Stimulated activated CD4-positive, alpha-beta T cell treated with anti-CD3 and anti-CD28 coated beads, Interleukin-2, amount 100 ng/mL, for 48 hours (primary cell): Measurements from ENCODE around the gene PCED1B.
"Not testable (repeated sequence)": the region's sequence is repeated elsewhere in the genome, so short reads cannot be mapped to it uniquely, and the experiment has no call there.

Experiments used
- DNase-seq, 2 donors: peaks; one replicate each; pipeline ENCODE4 v3.0.0-alpha.2; 2020

Gene PCED1B

DNA sequence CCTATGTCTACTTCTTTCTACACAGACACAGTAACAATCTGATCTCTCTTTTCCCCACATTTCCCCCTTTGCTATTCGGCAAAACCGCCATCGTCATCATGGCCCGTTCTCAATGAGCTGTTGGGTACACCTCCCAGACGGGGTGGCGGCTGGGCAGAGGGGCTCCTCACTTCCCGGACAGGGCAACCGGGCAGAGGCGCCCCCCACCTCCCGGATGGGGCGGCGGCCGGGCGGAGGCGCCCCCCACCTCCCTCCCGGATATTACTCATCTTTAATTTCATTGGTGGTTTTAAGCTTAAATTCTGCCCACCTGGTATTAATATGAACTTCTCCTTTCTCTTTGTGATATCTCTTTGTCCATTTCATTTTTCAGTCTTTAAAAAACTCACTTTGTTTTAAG is 90.9 kb downstream of the PCED1B start:
- not testable (repeated sequence) for DNase-seq

DNA sequence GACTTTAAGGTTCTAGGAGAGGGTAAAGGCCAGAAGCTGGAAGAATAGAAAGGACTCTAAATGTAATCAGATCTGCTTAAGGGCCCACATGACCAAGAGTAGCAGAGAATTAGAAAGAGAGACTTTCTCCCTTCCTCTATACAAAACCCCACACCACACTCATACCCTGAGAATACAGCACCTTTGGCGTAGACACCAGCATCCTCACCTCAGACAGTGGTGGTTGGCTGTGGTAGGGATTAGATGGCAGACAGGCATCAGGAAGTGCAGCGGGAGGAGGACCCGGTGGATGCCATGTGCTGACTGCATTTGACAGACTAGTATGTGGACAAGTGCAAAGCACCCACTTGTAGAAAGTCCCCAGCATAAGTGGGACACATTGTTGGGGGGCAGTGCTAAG is 98.6 kb downstream of the PCED1B start:
- no peak for DNase-seq

DNA sequence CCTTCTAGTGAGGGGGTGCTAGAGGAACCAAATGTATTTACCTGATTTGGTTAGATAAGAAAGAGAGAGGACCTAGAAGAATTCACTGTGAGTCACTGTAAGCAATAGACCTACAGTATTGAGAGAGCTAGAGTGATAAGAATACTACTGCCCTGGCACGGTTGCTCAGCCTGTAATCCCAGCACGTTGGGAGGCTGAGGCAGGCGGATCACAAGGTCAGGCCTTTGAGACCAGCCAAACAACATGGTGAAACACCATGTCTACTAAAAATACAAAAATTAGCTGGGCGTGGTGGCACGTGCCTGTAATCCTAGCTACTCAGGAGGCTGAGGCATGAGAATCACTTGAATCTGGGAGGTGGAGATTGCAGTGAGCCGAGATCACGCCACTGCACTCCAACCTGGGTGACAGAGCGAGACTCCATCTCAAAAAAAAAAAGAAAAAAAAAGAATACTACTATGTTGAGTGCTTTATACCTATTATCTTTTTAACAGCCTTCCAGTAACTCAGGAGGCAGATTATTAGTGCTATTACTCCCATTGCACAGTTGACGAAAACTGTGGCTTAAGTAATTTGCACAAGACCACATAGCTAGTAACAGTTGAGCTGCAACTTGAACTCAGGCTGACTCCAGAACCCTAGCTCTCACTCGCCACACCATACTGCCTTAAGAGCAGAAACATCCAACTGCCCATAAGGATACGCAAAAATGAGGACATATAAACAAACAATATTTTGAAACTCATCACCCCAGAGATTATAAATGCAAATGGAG is 102.9 kb downstream of the PCED1B start:
- not testable (repeated sequence) for DNase-seq

DNA sequence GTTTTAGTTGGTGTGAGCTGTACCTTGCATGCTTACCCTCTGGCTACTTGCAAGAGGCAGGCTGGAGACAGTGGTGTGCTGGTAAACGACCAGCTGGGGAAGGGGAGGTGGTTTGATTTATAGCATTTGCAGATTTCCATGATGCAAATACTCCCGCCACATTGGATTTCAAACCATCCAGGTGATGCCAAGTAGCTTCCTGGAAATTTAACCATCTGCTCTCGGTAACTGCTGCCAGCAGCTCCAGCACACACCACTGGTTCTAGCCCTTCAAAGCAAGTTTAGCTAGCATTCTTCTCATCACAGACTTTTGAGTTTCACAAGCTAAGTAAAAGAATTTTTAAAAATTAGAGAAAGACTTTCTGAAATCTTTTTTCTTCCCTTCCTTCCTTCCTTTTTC is 104.8 kb downstream of the PCED1B start:
- no peak for DNase-seq

DNA sequence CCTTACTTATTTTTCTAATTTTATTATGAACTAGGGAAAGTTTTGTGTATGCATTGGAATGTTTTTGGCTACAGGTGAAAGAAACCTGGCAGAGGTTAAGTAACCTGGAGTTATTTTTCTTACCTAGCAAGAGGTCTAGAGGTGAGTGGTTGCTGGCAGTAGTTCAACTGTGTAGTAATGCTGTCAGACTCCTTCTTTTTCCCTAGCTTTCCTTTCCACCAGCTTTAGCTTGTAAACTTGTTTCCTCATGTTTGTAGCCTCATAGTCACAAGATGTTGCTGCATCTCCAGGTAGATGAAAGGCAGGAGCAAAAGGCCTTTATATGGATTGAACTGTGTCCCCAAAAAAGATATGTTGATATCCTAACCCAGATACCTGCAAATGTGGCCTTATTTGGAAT is 105.4 kb downstream of the PCED1B start:
- DNase-seq: no peak

DNA sequence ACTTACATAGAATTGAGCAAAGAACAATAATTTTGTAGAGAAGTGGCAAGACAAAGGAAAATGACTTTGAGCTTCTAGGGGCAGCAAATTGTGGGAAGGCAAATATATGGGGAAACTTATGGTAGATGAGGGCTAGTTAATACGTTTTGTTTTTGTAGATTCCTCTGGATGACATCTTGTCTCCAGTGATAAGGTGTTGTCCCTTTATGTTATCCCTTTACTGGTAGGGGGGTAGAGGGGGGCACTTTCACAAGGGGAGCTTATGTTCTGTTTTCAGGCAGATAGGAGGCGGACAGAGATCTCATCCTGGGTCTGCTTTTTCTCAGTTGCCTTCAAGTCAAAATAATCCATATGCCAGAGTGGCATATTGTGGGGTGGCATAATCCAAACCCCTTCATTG is 106.8 kb downstream of the PCED1B start:
- no peak for DNase-seq

DNA sequence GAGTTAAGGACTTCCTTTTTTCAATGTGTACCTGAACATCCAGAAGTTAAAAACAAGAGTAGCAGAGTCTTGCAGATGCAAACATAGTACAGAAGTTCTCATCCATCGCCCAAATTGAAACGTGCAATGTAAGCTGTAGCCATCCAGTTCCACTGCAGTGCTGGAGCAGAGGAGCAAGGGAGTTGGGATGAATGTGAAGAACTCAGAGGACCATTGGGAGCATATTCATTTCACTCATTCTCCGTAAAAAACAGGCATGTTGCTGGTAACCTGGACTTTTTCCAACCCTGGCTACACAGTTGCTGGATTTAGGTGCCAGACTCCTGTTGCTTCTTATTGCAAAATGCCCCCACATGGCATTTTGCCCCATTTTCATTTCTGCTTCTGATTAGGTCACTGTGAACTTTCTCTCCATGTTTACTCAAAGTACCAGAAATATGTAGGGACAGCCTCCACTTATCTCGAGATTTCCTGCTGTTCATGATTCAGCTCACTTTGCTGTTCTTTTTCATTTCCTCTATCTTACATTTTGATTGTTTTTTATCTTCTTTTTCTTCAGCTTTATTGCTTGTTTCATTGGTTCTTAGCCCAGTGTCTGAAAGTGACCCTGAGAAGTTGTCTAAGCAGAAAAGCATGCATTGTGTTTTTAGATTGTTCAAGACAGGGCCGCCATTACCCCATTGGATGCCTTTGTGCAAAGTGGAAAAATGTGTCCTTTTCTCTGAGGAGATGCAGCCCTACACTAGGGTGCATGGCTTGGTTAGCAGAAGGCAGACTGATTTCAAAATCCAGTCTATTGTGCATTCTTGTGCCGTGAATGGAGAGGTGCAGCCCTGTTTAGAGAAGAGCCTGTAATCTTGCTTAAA is 109.4 kb downstream of the PCED1B start:
- DNase-seq: no peak

DNA sequence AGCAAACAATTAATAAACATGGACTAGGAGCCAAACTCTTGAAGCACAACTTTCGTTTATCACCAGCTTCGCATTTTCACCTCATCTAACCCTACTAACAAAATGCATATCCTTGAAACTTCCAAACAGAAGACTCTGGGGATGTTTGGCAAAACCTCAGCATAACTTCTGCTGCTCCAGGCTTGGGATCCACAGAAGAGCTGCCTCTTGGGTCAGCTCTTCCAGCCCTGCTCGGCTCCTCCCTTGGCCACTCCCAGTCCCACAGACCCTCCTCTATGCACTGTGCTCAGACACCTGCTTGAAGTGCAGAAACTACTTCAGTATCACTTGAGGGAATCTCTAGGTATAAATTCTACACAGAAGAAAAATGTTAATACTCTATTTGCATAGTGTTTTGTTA is 110.3 kb downstream of the PCED1B start:
- no peak for DNase-seq

DNA sequence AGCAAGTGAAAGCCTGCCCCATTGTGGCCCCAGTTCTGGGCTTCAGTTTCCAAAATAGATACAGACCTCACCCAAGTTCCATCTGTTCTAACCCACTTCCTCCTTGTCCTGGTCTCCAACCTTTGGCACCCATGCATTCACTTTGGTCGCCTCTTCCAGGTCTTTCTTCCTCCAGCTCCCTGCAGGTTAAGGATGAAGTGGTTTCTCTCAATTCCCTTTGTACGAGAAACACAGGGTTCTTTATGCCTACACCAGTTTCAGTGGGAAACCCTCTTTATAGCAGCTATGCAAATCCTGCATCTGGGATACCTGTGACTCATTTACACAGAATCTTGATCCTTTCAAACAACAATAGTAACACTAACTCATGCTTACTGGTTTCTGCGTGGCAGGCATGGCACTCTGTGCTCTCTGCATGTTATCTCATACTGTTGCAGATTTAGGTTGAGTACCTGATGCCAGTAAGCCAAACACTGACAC is 110.9 kb downstream of the PCED1B start:
- DNase-seq: no peak

DNA sequence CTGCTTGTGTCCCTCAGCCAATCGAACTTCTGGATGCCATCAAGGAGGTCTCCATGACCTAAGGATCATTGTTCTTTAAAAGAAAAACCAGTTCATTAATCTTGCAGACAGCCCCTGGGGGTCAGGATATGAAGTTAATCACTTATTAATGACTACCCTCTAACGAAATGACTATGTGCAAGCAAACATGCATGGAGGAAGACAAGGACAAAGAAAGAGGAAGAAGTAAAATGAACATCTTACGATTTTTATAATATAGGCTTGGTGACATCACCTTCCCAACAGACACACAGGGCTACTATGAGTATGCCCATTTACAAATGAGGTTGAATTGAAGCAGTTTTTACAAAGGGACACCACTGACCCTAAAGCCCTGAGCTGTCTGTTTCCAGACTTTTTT is 111.5 kb downstream of the PCED1B start:
- DNase-seq: no peak

DNA sequence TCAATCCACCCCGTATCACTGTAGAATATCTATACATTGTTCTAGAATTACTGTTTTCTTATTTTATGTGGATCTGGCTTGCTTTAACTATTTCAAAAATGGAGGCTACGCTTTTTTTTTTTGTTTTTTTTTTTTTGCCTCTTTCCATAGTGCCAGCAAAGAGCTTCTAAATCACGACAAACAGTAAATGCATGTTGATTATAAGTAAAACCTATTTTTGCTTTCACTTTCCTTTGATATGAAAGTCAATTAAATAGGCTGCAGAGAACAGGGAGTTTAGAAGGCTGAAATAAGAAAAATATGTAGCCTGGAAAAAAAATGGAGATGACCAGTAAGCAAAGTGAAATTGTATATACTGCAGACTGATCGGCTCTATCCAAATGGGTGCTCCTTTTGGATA is 112.6 kb downstream of the PCED1B start:
- no peak for DNase-seq

DNA sequence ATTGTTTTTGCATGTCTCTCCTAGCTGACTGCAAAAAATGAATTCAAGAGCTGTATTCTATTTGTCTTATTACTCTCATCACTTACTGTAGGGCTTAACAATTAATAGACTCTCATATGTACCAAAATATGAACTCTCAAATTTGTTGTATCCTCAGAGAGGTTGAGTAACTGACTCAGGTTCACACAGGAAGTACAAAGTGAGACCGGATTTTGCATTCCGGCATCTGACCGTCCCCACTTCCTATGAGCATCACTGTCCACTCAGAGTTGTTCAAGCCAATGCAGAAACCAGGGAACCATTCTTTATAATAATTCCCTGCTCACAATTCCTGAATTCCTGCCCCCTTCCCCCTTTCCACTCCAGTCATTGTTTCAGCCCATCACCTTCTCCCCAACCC is 113.6 kb downstream of the PCED1B start:
- no peak for DNase-seq

DNA sequence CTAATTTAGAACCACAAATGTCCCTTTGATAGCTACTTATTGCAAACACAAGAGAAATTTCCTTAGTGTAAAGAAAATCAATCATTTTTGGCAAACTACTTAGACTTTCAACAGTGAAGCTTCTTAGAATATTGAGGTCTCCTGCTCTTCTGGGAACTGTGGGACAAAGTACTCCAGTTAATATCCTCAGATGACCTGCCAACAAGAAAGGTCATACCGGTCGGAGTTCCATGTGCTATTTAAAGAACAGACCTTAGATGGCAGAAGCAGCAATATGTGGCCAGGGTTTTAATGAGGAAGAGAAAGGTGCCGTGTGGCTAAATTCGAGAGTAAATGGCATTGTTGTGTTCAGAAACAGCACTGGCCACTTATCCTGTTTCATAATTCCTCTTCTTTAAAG is 115.1 kb downstream of the PCED1B start:
- no peak for DNase-seq

DNA sequence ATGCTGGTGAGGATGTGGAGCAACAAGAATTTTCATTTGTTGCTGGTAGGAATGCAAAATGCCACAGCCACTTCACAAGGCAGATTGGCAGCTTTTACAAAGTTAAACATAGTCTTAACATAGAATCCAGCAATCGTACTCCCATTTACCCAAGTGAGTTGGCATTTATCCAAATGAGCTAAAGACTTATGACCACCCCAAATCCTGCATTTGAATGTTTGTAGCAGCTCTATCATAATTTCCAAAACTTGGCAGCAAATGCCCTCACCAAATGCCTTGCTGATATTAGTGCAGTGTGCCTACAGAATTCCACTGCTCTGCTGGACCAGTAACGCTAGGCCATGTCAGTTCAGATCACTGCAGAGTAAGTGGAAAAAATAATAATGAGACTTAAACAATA is 121.0 kb downstream of the PCED1B start:
- no peak for DNase-seq

DNA sequence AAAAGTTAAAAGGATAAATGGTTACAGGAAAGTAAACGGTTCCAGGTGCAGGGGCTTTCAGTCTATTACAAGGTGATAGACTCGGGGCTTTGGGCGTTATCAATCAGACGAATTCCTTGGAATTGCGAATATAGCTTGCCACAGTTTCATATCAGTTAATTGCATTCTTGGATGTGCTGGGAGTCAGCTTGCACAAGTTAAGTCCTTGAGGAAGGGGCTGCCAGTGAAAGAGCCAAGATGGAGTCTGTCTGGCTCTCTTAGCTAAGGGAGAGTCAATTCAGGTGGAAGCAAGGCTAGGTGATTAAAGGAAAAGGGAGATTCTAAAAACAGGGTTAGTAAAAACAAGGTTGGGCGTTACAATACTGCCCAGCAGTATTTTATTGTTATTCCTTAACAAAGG is 121.8 kb downstream of the PCED1B start:
- not testable (repeated sequence) for DNase-seq

DNA sequence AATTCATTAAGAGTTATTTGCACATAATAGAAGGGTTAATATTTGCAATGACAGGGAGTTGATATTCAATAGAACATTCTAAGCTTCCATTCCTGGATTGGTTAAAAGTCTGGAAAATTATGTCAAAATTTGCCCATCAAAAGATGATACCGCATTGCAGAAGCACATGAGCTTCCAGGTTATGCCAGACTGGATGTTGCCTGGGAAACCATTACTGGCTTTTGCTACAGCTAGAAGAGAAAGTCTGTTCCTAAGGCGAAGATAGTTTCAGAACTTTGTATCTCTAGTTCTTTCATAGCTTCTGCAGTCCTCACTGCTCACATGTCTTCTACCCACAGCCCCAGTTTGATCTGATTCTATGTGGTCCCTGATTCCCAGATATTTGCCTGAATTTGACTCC is 122.8 kb downstream of the PCED1B start:
- no peak for DNase-seq

DNA sequence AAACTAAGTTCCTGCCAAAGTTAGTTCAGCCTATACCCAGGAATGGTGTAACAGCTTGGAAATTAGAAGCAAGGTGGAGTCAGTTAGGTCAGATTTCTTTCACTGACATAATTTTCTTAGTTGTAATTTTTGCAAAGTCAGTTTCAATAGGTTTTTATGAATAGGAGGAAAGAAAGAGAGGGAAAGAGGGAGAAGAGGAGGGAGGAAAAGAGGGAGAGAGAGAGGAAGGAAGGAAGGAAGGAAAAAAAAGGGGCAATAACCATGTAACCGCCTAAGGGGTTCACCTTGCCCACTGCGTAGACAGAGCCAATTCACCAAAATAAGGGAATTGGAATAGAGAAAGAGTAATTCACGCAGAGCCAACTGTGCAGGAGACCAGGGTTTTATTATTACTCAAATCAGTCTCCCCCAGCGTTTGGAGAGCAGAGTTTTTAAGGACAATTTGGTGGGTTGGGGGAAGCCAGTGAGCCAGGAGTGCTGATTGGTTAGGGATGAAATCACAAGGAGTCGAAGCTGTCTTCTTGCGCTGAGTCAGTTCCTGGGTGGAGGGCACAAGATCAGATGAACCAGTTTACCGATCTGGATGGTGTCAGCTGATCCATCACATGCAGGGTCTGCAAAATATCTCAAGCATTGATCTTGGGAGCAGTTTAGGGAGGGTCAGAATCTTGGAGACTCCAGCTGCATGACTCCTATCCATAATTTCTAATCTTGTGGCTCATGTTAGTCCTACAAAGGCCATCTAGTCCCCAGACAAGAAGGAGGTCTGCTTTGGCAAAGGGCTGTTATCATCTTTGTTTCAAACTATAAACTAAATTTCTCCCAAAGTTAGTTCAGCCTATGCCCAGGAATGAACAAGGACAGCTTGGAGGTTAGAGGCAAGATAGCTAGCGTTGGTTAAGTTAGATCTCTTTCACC is 126.4 kb downstream of the PCED1B start:
- no peak for DNase-seq

DNA sequence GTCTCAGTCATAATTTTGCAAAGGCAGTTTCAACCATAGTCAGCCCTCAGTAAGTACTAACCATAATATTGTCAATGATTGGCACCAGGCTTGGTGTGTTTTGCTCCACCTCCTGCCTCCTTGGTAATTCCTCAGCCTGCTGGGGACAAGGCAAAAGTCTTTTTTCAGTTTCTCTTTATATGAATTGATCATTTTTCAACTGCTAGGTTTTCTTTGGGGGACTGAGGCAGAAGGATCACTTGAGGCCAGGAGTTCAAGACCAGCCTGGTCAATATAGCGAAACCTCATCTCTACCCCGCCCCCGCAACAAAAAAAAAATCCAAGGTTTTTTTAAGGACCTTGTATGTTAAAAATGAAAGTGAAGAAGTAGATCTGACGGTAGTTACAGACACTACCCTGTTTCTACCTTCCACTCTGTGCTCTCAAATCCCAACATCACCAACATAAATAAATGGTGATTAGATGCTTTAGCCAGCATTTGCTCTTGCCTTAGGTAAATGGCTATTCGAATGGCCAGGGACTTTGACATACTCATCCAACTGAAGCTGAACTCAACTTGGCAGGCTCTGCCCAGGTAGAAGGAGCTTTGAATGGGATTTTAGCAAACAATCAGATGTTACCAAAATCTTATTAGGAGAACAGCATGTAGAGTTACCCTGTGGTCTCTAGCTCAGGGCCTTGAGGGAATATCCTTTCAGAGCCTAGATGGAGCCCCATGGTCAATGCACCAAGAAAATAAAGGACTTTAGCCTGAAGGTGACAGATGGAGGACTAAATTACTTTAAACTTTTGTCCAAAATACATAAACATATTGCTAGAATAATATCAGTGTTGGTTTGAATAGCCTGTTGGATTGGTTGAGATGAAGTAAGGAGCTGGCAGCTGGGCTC is 127.3 kb downstream of the PCED1B start:
- DNase-seq: no peak

DNA sequence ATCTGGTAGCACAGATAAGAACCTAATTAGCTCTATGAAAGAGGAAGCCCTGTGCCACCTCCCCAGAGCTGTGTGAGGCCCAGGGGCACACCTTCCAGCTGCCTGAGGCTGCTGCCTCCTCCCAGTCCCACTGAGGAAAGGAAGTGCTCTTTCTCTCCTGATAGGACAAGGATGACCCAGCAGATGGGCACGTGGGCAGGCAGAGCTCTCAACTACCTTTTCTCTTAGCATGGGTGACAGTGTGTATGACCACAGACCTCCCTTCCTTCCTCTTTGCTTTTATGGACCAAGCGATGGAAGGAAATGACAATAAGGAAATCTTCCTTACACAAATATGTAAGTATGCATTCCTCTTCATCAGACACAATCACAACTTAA is 127.9 kb downstream of the PCED1B start:
- DNase-seq: no peak

DNA sequence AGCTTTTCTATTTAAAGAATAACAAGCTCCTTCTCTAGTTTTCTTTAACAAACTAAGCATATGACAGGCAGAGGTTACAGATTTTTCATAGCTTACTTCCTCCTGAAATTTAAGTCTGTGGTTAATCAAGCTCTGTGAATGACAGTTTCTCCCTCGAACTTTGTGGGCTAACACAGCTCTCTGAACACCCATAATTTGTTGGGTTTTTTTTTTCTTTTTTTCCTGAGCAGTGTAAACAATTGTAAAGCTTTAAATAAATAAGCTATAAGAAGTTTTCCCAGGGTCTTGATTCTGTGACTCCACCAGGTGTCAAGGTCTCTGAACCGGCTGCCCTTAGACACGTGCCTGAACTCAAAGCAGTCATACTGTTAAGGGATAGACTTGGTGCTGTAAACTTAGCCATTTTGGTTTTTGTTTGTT is 128.4 kb downstream of the PCED1B start:
- DNase-seq: no peak

DNA sequence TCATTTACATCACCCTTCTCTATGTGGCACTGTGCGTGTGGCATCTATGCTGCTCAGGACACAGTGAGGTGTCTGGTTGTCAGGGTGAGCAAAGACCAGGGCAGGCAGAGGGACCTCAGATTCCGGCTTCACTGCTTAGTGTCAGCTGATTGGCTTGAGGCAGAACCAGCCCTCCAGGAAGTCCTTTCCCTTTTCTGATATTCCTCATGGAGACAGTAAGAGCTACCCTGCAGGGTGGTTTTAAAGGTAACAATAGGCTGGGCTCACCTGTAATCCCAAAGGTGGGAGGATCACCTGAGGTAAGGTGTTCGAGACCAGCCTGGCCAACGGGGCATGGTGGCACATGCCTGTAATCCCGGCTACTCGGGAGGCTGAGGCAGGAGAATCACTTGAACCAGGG is 129.6 kb downstream of the PCED1B start:
- DNase-seq: no peak

DNA sequence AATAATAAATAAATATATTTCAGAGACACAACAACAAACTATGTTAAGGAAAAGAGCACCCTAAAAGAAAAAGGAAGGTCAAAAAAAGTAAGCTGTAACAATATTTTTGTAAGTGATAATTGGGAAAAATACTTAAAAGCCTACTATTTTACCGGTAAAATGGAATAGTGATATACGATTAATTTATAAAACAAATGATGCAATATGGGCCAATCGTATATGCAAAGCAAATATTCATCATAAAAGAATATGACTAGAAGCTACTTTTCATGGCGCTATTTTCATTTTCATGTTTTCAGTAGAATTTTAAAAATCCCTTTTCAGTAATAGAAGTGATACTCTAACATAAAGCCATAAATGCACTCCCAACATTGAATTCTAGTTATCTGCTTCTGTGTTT is 131.4 kb downstream of the PCED1B start:
- DNase-seq: no peak
